Type B pancreatic cell (in vitro differentiated cells): ENCODE data around the gene SKIC8. TPM values are rescaled to one million over a fixed set of nuclear protein-coding genes. Genes with fewer than 3 reads are reported as not detected.

Experiments used
- DNase-seq: peaks from one replicate; pipeline ENCODE4 v3.0.0; 2021; ENCODE audit warnings: mixed read lengths; ENCODE audit not compliant: unreplicated experiment; ENCODE audit errors: extremely low spot score
- H3K27ac Mint-ChIP-seq: 2 replicates; pipeline ENCODE4 v1.8.0; 2021; ENCODE audit warnings: mild to moderate bottlenecking, mixed read lengths
- H3K27me3 Mint-ChIP-seq: 2 replicates; pipeline ENCODE4 v1.8.0; 2021; ENCODE audit warnings: mixed read lengths
- H3K36me3 Mint-ChIP-seq: 2 replicates; pipeline ENCODE4 v1.8.0; 2021; ENCODE audit warnings: mixed read lengths
- H3K4me1 Mint-ChIP-seq: one replicate; pipeline ENCODE4 v1.8.0; 2021; ENCODE audit warnings: mixed read lengths; ENCODE audit not compliant: unreplicated experiment
- H3K4me3 Mint-ChIP-seq: 2 replicates; pipeline ENCODE4 v1.8.0; 2021; ENCODE audit warnings: mild to moderate bottlenecking, mixed read lengths
- H3K9me3 Mint-ChIP-seq: 2 replicates; pipeline ENCODE4 v1.8.0; 2021; ENCODE audit warnings: mixed read lengths
- total RNA-seq: library from RNA; stranded (reverse); gene quantifications from 2 replicates; pipeline ENCODE4 v1.2.1, GENCODE V29; 2021; ENCODE audit warnings: low replicate concordance
- TF ChIP-seq, protein P1 (sequence below): fragments of 200-600 bp; sonication (generic); conservative IDR thresholded peaks from 2 replicates; pipeline ENCODE4 v1.5.0; 2021; ENCODE audit warnings: antibody characterized with exemption, mild to moderate bottlenecking

SKIC8 gene
- total RNA-seq, 1 donor from 2014 or later = 54.4 TPM

DNA sequence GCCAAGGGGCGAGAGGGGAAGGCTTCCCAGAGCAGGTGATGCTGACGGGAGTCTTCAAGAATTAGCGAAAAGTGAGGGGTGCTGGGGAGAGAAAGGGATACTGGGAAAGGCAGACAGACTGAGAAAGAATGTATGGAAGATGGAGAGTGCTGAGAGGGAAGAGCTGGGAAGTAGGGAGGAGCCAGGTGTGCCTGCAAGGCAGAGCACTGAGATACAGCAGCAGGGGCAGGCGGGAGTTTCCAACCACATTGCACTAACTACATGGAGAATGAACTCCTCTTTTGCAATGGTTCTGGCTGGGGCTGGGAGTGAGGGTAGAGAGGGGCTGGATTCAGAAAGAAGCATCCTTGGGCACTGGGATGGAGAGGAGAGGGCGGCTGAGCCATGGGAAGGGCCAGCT, 24.7 kb upstream of the SKIC8 start:
- TF ChIP-seq, protein P1, sequence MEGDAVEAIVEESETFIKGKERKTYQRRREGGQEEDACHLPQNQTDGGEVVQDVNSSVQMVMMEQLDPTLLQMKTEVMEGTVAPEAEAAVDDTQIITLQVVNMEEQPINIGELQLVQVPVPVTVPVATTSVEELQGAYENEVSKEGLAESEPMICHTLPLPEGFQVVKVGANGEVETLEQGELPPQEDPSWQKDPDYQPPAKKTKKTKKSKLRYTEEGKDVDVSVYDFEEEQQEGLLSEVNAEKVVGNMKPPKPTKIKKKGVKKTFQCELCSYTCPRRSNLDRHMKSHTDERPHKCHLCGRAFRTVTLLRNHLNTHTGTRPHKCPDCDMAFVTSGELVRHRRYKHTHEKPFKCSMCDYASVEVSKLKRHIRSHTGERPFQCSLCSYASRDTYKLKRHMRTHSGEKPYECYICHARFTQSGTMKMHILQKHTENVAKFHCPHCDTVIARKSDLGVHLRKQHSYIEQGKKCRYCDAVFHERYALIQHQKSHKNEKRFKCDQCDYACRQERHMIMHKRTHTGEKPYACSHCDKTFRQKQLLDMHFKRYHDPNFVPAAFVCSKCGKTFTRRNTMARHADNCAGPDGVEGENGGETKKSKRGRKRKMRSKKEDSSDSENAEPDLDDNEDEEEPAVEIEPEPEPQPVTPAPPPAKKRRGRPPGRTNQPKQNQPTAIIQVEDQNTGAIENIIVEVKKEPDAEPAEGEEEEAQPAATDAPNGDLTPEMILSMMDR = no peak
- H3K4me1 Mint-ChIP-seq = peaks cover 57% of the 10 kb centered on the region
- H3K36me3 Mint-ChIP-seq = no peaks in the 10 kb centered on the region
- peak overlapping the region; percentile 48 for H3K4me3 Mint-ChIP-seq
- H3K27me3 Mint-ChIP-seq = peaks cover 31% of the 10 kb centered on the region
- no peak for DNase-seq
- H3K27ac Mint-ChIP-seq = peak overlapping the region; percentile 42
- H3K9me3 Mint-ChIP-seq = no peaks in the 10 kb centered on the region

DNA sequence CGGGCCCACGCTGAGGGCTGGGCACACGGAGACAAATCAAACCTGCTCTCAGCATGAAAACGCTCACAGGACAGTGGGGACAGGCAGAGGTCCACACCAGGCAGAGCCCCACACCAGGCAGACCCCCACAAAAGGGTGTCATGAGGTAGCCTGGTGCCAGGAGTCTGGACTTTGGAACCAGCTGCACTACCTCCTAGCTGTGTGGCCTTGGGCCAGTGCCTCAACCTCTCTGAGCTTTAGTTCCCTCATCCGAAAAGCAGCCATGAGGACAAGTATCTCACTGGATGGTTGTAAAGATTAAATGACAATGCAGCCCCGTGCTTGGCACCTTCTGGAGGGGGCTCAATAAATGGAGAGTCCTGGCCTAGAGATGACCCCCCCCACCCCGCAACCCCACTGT, 24.3 kb upstream of the SKIC8 start:
- TF ChIP-seq, protein P1 = no peak
- DNase-seq = no peak
- H3K27ac Mint-ChIP-seq = peak overlapping the region; percentile 58
- H3K36me3 Mint-ChIP-seq = no peaks in the 10 kb centered on the region
- H3K4me3 Mint-ChIP-seq = no peak overlapping the region
- H3K27me3 Mint-ChIP-seq = peaks cover 31% of the 10 kb centered on the region
- peaks cover 57% of the 10 kb centered on the region for H3K4me1 Mint-ChIP-seq
- H3K9me3 Mint-ChIP-seq = no peaks in the 10 kb centered on the region

DNA sequence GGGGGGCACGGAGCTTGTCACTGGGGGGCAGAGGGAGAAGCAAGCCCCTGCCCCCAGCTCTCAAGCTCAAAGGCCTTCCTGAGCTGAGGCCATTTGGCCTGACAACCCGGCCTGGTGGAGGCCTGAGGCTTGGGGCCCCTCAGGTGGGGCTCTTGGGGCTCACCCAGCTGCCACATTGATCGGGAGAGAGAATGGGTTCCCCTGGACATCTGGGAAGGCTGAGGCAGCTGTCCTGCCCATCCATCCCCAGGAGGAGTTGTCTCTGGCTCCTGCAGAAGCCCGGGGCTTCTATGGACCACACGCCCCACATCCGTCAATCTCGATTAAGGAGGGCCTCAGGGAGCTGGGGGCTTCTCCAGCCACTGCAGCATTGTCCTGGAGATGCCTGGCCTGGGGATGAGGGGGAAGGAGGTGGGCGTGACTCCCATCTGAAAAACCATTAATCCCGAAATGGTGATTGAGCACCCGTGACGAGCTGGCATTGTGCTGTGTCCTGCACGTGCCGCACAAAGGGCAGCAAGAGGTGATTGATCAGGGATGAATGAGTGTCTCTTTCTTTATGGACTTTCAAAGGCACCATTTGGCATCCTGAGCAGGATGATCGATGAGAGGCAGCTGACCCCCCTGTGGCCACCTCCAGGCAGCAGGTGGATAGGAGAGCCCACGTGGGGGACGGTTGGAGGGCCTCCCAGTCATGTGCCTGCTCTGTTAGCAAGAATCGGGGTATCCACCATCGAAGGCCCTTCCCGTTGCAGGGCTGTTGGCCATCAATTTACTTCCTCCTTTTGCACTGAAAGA, 23.5 kb upstream of the SKIC8 start:
- Mint-ChIP-seq H3K4me1 (peaks cover 59% of the 10 kb centered on the region), H3K27me3 (peaks cover 31% of the 10 kb centered on the region), H3K4me3 (no peak overlapping the region), H3K36me3 (no peaks in the 10 kb centered on the region), H3K9me3 (no peaks in the 10 kb centered on the region), H3K27ac (peak overlapping the region; percentile 58)
- TF ChIP-seq, protein P1 = no peak
- DNase-seq = no peak

DNA sequence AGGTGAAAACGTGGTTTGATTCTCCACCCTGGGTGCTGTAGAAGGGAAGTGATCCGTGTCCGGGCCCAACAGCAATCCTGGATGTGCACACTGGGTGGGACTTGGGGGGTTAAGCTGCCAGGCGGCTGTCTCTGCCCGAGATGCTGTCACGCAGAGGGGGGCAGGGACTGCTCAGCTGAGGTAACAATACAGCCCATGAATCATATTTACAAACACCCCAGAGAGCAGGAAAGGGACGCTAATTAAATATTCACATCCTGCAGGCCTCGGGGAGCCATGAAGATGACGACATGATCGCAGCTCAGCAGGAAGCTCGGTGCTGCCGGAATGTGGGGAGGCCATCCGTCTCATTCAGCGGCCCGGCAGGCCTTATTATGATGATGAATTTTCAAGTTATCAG, 22.8 kb upstream of the SKIC8 start:
- DNase-seq = no peak
- Mint-ChIP-seq H3K36me3 (no peaks in the 10 kb centered on the region), H3K4me1 (peaks cover 61% of the 10 kb centered on the region), H3K27me3 (peaks cover 26% of the 10 kb centered on the region), H3K27ac (peak overlapping the region; percentile 24), H3K9me3 (no peaks in the 10 kb centered on the region), H3K4me3 (peak overlapping the region; percentile 31)
- TF ChIP-seq, protein P1 = no peak

DNA sequence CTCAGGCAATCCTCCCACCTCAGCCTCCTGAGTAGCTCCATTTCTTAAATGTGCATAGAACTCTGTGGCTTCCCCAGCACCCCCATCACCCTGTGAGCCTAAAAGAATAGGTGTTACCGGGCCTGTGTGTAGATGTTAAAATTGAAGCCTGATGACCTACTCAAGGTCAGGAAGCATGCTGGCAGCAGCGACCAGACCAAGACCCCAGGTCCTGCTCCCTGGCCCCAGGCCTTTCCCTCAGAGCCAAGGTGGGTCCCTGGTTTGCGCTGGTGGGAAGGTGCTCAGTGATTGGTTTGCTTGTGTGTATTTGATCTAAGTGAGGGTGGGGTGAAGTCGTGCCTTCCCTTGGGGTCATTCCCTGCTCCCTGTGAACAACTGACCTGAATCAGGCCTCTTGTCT, 22.4 kb upstream of the SKIC8 start:
- Mint-ChIP-seq H3K36me3 (no peaks in the 10 kb centered on the region), H3K4me1 (peaks cover 63% of the 10 kb centered on the region), H3K27me3 (peaks cover 24% of the 10 kb centered on the region), H3K4me3 (peak overlapping the region; percentile 31), H3K27ac (peak overlapping the region; percentile 24), H3K9me3 (no peaks in the 10 kb centered on the region)
- no peak for DNase-seq
- TF ChIP-seq, protein P1 = no peak
